Activated CD4-positive, alpha-beta T cell treated with anti-CD3 and anti-CD28 coated beads, Interleukin-2, amount 50 U/mL, for 4 hours (primary cell): ENCODE results near the gene SDHAF2.
"Not testable (repeated sequence)": the region's sequence is repeated elsewhere in the genome, so short reads cannot be mapped to it uniquely, and the experiment has no call there.

ENCODE experiments used
- DNase-seq, 2 experiments: peaks; one replicate each; pipeline ENCODE4 v3.0.0-alpha.2; 2020

The SDHAF2 gene

DNA sequence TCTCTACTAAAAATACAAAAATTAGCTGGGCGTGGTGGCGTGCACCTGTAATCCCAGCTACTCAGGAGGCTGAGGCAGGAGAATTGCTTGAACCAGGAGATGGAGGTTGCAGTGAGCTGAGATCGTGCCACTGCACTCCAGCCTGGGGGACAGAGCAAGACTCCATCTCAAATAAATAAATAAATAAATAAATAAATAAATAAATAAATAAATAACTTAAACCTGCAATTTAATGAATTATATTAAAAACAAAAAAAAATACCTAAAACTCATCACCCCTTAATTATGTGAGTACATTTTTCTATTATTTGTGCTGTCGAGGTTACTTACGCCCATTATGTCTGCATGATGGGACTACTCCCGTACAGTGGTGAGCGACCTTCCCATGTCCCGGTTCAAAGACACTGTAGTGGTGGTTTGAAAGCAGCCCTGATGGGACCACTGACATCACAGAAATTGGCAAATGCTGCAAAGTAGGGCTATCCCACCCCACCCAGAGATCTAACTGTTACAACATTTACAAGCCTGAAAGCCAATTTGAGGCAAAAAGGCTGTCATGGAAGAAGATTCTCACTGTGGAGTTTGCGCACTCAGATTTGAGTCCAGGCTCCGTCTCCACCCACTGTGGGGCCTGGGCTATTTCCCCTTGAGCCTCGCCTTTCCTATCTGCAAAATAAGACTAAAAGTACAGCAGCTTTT, 49.6 kb downstream of the SDHAF2 start:
- not testable (repeated sequence) for DNase-seq

DNA sequence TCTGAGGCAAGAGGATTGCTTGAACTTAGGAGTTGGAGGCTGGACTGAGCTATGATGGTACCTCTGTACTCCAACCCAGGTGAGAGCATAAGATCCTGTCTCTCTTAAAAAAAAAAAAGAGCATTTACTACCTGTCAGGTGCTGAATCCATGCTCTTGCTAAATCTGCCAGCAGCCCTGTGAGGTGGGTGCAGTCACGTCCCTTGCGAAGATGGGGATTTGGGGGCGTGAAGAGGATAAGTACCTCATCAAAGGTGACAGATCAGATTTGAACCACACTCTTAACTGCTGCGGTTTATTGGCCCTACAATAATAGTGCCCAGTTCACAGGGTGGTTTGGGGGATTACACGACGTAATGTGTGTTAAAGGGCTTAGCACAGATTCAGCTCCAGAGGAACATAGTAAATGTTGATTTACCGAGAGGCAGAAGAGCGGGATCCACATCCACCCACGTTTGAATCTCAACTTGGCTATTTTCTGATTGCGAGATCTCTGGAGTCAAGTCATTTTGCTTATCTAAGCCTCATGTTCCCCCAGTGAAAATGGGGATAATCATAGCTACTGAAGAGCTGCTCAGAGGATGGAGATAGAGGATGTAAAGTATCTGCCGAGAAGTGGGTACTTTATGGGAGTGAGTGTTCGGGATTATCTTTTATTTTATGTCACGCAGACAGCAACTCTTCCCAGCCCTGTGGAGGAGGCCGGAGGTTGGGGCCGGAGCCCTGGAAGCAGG, 50.5 kb downstream of the SDHAF2 start:
- no peak for DNase-seq

DNA sequence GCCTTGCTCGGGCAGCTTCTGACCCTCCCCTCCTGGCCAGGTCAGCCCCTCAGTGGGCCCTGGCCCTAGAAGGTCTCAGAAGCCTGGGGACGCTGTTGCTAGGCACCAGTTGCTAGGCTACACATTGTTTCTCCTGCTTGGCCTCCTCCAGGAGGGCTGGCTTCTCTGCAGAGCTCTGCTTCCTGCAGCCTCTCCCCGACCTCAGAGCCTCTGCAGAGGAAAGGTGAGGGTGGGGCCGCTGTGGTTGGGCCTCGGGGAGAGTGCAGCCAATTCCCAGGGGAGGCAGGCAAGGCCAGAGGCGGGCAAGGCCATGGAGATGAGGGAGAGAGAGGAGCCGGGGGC, 51.0 kb downstream of the SDHAF2 start:
- no peak for DNase-seq

DNA sequence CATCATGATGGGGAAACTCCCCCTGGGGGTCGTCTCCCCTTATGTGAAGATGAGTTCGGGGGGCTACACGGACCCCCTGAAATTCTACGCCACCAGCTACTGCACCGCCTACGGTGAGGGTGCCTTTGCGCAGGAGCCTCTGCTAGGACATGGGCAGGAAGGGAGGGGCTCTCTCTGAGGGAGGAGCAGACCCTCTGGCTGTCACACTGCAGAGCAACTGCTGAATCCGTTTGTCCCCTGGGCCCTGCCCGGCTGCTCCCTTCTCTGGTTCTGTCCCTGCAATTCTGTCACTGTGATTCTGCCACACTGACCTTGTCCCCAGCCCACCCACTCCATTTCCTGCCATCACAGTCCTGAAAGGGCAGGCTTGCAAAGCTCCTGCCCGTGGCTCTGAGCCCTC, 51.9 kb downstream of the SDHAF2 start:
- no peak for DNase-seq

DNA sequence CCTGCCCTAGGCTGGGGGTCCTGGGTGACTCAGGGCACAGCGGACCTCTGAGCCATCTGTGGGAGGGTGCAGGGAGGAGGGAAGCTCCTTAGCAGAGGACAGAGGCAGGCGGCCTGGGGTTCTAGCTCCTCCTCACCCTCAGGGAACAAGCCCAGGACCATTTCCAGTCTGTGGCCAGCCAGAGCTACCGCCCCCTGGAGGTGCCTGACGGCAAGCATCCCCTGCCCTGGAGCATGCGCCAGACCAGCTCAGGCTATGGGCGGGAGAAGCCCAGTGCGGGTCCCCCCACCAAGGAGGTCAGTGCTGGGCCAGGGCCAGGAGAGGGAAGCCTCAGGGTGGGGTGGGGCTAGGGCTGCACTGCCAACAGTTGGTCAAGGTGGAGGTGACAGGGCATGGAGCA, 52.6 kb downstream of the SDHAF2 start:
- DNase-seq = no peak

DNA sequence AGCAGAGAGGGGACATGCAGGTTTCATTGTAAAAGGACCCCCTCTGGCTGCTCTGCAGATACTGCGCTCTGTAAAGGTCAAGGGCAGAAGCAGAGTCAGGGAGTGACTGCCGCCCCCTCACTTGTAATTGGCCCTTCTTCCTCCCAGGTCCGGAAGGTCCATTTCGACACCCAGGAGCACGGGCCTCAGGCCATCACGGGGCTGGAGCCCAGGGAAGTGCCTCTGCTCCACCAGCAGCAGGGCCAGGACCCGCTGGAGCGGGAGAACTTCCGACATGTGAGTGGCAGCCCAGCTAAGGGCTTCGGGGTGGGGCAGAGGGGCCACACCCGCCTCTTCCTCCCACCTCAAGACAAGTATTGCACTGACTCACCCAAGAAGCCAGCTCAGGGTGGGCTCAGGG, 54.6 kb downstream of the SDHAF2 start:
- DNase-seq = no peak

DNA sequence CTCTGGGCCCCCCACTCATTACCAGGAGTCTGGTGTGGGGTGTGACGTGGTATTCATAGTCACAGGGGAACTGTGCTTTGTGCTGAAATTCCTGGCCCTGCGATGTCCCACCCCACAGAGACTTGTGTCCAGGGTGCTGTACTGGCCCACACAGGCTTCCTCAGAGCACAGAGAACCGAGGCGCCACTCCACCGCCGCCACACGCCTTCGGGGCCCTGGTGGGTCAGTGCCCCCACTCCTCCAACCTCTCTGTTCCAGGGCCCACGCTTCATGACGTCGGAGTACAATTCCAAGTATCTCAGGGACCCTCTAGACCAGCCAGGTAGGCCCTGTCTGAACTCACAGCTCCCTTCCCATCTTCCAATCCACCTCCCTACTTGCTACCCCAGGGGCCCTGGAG, 55.2 kb downstream of the SDHAF2 start:
- no peak for DNase-seq

DNA sequence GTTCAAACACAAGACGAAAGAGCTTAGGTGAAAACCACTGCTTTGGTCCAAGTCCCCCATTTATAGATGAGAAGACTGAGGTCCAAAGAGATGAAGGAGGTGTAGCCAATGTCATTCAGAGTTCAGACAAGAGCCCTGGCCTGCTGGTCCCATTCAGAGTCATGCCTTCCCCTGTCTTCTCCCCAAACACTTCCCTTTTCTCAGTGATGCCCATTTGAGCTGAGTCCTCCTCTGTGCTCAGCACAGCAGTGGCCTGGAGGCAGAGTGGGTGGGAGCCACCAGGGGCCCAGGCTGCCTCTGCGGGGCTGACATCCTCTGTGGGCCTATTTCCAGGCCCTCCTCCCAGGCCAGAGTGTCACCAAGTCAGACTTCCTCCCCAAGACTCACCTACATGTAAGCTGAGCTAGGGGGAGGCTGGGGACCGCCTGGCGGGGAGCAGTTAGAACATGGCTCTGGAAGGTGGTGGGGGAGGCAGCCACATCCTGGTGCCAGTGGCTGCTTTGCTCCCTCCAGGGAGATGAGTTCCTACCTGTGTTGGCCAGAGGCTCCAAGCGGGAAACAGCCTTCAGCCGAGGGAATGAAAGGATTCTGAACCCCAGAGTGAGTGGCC, 56.2 kb downstream of the SDHAF2 start:
- no peak for DNase-seq

DNA sequence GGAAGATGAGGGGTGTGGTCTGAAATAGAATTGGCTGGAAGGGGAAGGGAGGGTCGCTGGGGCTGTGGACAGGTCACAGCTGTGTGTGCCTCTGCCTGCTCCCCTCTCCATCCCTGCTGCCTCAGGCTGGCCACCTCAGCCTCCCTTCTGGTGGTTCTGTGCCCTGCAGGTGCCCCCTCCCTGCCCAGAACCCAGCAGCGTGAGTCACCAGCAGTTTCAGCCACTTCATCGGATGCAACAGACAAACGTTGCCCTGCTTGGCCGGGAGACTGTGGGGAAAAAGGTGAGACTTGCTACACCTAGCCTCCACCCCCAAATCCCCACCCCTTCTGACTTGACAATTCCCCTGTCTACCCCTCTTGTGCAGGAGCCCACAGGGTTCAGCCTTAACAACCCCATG, 56.9 kb downstream of the SDHAF2 start:
- DNase-seq = no peak

DNA sequence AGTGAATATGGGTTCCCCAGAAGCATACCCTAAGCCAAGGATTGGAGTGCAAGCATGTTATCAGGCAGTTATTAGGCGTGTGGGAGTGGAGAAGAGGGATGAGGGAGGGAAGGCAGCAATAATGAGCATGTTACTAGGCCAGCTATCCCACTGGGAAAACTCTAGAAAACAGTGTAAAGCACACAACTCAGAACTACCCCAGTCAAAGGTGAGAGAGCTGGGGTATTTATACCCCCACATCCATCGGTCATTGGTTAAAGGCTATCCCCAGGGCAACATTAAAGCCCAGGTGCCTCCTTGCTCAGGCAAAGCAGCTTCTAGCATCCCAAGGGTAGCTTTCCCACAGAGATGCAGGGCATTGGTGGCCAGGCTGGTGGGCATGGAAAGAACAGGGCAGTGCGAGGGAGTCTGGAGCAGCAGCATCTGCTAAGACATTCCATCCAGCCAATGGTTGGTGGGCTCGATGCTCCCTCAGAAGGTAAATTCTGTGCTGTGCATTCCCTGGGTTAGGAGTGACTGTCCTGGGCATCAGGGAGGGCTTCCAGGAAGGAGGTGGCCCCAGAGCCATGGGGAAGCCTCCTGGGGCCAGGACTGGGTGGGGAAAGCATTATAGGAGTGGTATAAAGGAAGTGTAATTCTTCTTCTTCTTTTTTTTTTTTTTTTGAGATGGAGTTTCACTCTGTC, 57.6 kb downstream of the SDHAF2 start:
- DNase-seq = no peak

DNA sequence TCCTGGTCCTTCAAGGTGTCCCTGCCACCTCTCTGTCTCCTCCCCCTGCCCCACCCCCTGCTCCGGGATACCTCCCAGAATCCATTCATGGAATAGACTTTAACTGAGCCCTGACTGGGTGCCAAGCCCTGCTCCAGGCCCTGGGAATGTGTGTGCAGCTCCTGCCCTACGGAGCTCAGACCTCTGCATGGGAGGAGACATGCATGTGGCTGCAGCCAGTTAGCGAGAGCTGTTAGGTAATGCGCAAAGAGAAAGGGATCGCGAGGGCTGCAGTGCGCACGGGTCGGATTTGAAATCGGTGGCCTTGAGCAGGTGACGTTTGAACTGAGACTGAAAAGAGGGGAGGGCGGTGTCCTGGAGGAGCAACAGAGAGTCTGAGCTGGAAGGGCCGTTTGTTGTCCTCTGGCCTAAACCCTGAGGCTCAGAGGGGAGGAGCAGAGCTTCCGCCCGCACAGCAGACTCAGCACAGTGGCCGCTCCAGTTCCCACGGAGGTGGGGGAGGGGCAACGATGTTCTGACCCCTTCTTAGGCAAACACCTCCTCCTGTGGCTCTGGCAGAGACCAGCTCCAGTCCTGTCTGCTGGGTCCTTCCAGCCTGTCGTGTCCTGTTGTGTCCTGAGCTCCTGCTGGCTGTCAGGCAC, 58.8 kb downstream of the SDHAF2 start:
- DNase-seq = no peak

DNA sequence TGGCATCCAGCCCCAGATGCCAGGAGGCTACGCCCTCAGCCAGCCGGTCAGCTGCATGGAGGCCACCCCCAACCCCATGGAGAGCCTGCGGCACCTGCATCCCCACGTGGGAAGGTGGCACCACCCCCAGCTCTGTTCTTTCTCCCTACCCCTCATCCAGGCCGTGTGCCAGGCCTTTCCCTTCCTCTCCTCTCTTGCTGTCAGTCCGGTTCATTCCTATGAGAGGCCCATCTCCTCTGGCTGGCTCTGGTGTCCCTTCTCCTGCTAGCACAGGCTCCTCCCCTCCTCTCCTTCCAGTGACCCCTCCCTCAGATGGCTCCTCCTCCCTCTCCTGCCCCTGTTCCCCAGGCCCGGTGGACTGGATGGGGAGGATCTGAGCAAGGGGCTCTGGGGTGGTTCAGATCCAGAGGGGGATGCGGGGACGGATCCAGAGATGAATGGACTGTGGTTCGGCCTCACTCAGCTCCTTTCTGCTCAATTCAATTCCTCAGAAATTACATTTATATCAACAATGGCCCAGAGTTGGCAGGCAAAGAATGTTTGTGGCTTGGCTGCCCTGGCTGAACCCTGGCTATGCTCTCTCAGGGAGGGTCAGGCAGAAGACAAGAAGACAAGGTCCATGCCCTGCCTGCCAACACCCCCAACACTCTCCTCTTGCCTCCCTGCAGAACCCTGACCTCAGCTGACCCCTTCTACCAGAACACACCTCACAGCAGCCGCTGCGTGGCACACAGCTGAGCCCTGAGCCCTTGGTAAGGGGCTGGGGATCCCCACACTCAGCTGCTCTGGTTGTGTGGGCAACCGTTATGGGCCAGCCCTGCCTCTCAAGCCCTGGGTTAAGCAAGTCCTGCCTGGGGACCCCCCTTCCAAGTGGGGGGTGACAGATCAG, 60.2 kb downstream of the SDHAF2 start:
- DNase-seq = no peak

DNA sequence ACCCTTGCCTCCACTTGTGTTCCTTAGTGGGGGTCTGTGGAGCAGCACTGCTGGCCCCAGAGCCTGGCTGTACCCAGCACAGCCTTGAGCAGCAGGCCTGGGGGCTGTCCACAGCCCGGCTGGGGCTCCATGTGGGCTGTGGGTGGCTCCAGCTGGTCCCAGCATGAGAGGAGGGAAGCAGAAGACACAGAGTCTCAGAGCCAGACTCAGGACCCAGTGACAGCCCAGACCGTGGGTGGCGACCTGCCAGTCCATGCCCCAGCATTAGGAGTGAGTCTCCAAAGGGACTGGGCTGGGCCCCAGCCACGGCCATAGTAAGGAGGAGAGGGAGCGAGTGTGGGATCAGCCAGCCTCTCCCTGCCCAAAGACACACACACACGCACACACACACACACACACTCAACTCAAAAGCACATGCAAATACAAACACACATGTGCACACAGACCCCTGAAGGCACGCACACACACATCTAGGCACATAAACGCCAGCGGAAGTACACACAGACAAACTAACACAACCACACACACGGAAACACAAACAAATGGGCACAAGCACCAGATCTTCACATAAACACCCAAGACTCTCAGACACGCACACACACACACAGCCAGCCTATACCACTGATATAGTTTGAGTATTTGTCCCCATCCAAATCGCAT, 61.9 kb downstream of the SDHAF2 start:
- DNase-seq = no peak

DNA sequence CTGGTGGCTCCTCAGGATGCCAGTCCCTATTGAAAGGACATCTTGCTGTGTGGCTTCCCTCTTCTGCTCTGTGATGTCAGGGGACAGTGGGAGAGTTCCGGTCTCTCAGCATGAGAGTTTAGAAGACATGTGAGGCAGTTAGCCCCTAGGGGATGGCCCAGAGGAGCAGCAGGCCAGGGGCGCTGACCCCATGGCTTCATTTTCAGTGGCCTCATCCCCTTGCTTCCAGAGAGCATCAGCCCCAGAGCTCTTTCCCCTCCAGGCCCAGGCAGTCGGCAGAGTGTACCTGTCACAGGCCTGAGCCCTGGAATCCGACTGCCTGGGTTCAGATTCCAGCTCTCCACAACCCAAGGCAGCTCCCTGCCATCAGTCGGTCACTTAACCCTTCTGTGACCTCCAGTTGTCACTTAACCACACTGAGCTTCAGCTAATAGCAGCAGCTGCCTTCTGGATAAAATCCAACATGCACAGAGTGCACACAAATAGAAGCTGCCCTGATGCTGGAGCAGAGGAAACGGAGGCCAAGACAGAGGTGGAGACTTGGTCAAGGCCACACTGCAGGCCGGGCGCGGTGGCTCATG, 64.5 kb downstream of the SDHAF2 start:
- no peak for DNase-seq

DNA sequence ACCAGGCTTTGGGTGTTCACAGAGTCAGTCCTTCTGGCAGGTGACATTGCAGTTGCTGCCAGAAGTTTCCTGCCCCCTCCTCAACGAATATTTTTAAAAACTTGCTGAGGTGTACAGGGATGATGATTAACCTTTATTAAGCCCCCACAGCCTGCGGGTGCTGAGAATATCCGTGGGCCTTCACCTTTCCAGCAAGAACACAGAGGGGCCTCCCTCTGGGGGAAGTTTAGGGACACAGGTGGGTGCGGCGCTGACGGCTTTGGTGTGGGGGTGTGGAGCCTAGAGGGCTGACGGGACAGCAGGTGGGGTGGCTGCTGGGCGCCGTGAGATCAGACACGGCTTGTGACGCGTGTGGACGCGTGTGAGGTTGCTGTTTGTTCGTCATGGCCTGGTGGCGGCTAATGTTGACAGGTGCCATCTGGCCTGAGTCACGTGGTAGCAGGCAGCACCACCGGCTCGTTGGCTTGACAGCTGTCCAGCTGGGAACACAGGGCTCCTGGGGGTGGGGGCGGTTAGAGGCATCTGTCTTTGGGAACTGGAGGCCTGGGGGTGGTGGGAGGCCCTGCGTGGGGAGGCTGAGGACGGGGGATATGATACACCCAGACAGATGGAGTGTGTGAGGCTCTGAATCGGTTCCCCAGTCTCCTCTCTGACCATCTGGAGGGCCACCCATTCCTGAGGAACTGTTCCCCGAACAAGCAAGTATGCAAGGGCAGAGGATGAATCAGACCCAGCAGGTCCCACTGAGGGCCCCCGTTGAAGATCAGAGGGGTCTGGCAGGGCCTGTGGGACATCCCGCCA, 66.1 kb downstream of the SDHAF2 start:
- DNase-seq = no peak
